HG03558 (cell line): ENCODE data around the gene HES4.
A peak's percentile ranks its signal among the peaks of the same experiment; 100 is the strongest.
"Not testable (repeated sequence)": the region's sequence is repeated elsewhere in the genome, so short reads cannot be mapped to it uniquely, and the experiment has no call there.

Source experiments
- ATAC-seq: cut with Tn5 transposase; IDR thresholded peaks from one replicate; pipeline ENCODE4 v1.9.1; 2021; ENCODE audit warnings: moderate number of reproducible peaks; ENCODE audit not compliant: unreplicated experiment; ENCODE audit errors: extremely low read depth

The HES4 gene

GRCh38 chr1:1033731-1034438 is 34.0 kb upstream of the HES4 start:
- no peak for ATAC-seq

DNA sequence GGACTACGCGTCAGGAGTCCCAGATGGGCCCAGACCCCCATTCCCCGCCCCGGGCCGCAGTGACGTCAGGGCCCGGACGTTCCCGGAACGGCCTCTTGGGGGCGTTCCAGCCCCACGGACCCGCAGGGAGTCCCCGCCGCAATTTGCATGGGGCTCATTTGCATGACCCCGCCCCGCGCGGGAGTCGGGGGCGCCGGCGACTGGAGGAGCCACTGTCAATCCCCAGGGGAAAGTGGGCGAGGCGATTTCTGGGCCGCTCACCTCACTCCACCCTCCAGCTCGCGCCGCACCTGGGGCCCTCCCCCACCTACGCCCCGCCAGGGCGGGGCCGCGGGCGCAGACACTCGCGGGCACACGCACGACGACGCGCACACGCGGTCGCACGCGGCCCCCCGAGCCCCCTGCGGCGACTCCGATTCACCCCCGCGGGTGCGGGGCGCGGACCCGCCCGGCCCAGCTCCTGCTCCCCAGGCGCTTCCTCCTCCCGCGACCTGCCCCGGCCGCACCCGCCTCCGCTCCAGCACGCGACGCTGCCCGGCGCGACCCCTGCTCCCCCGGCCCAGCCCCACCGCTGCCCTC is 33.2 kb upstream of the HES4 start:
- peak; percentile 65 for ATAC-seq

DNA sequence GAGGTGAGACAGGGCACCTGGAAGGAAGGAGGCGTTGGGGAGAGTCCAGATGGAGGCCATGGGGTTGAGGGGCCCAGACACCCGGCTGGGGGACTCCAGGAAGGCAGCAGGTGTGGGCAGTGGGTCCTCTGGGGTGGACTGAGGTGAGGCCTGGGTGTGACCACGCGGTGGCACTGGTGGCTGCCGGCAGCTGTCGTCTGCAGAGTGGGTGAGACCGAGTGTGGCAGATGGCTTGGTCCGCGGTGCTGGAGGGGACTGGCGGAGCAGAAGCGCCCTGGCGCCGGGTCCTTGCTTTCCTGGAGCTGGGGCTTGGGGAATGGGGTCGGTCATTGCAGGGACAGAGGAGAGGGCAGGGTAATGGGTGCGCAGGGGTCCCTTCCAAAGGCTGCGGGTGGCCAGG is 32.5 kb upstream of the HES4 start:
- ATAC-seq = no peak

- no peak for ATAC-seq
Measured at GRCh38 chr1:1031659-1032235, 31.9 kb upstream of the HES4 start.

GRCh38 chr1:1030867-1031658 is 31.2 kb upstream of the HES4 start:
- not testable (repeated sequence) for ATAC-seq

DNA sequence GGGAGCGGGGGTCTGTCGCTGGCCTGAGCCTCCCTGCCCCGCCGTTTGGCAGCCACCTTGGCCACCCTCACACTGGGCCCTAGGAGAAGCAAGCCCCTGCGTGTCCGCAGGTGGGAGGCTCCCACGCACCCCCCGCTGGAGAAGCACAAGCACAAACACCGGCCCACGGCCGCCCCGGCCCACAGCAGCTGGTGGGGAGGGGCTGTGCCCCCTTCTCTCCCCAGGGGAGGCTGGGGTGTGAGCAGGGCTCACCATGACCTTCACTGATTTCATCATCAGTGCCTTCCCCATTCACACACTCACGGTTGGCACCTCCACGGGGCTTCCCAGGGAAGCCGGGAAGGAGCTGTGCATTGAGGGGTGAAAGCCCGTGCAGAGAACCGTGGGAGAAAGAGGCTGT is 27.9 kb upstream of the HES4 start:
- no peak for ATAC-seq

- no peak for ATAC-seq
Measured at GRCh38 chr1:1026599-1027413, 26.9 kb upstream of the HES4 start.

DNA sequence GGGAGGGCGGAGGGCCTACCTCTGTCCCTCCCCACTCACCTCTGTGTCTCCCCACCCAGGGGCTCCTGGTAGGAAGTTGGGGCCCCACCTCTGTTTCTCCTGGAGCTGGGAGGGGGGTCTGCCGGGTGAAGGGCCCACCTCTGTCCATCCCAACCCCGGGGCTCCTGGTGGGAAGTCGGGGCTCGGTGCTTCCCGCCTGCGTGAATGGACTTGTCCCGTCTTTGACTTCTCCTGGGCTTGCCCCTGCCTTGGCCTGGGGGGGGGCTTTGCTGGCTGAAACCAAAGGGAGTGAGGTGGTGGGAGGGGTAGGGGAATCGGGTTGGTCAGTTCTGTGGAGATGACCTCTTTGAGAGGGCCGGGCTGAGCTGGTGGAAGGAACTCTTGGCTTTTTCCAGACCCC is 25.8 kb upstream of the HES4 start:
- no peak for ATAC-seq

GRCh38 chr1:1024771-1025699 is 25.1 kb upstream of the HES4 start:
- no peak for ATAC-seq

- ATAC-seq = no peak
Measured at GRCh38 chr1:1024149-1024770, 24.4 kb upstream of the HES4 start.

- no peak for ATAC-seq
Measured at GRCh38 chr1:1023700-1024099, 23.8 kb upstream of the HES4 start.

- no peak for ATAC-seq
Measured at GRCh38 chr1:1022302-1023009, 22.6 kb upstream of the HES4 start.

GRCh38 chr1:1021920-1022259 is 22.0 kb upstream of the HES4 start:
- no peak for ATAC-seq

- ATAC-seq = no peak
Measured at GRCh38 chr1:1021010-1021919, 21.4 kb upstream of the HES4 start.

DNA sequence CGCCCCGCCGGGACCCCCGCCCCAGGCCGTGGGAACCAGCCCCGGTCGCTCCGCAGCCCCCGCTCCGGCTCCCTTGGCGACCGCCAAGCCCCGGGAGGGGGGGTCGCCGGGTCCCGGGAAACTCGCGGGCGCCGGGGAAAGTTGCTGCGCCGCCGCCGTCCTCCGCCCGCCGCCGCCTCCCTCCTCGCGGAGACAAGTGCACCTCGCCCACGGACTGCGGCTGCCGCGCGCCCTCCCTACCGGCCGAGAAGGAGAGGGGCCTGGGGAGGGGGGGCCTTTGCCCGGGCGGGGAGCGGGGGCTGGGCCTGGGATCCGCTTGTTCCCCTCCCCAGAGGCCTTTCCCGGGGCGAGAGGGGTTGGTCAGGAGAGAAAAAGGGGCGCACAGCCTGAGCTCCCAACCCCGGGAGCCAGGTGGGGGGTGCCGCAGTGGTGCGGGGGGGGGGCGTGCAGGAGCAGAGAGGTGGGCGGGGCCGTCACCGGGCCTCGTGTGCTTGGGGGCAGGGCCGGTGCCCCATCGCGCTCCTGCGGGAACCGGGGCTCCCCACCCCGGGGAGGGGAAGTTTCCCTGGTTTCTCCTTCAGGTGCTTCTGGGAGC is 20.6 kb upstream of the HES4 start:
- no peak for ATAC-seq

GRCh38 chr1:1020000-1020404 is 20.1 kb upstream of the HES4 start, which contains the start of gene AGRN:
AGRN (plus strand) TSS chr1:1020120; CDS start chr1:1020173, 53 bp downstream.
- peak; percentile 8 for ATAC-seq
